Measurements from ENCODE around the gene ST7L.

Gene ST7L

DNA sequence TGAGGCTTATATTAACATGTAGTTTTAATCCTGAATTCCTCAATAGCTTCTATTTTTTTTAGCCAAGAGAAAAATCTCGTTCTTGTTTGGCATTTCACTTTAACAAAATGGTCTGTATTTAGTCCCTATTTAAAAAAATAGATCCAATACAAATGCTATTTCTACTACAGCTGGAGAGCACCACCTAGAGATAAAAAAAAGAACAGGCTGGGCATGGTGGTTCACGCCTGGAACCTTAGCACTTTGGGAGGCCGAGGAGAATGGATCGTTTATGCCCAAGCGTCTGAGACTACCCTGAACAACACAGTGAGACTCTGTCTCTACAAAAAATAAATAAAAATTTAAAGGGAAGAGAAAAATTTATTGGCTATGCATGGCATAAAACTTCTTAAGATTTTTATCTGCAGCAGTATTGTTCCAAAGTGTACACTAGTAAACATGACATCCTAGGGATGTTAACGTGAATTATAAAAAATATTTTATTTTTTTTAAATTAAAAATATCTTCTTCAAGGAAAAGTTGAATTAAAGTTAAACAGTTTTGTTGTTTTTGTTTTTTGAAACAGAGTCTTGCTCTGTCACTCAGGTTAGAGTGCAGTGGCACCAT, 4.4 kb downstream of the ST7L start:
- no peak for DNase-seq

DNA sequence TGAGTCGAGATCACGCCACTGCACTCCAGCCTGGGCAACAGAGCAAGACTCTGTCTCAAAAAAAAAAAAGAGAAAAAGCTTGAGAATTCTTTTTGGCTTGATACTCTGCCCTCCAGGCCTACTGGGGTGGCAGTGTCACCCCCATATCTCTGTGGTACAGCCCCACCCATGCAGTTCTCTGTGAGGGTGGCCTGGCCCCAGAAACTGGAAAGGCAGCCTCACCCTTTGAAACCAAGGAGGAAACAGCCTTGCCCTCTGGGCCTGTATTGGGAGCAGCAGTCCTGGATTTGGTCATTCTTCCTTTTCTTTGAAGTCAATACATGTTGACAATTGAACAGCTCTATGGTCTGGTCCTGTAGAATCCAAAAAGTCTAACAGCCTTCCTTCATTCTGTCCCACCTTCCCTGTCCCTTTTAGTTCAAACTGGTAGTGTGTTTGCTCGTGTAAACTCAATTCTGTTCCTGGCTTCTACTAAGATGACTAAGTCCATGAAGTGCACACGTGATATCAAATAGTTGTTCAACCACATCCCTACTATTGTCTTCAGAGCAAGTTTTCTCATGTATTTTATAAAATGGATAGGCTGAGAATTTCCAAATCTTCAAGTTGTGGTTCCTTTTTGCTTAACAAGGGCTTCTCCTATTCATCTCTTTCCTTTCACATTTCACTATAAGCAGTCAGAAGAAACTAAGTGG, 13.2 kb downstream of the ST7L start:
- no peak for DNase-seq

DNA sequence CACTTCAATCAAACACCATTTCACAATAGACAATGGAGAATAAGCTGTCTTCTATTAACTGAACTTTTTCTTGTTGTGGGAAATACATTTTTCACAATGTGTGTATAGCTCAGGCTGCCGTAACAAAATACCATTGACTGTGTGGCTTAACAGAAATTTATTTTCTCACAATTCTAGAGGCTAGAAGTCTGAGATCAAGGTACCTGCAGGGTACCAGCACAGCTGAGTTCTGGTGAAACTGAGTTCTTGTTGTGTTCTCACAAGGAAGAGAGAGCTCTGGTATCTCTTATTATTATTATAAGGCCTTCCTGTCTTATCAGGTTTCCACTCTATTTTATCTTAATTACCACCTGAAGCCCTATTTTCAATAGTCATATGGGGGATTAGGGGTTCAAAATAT, 15.4 kb downstream of the ST7L start:
- DNase-seq, result no peak

DNA sequence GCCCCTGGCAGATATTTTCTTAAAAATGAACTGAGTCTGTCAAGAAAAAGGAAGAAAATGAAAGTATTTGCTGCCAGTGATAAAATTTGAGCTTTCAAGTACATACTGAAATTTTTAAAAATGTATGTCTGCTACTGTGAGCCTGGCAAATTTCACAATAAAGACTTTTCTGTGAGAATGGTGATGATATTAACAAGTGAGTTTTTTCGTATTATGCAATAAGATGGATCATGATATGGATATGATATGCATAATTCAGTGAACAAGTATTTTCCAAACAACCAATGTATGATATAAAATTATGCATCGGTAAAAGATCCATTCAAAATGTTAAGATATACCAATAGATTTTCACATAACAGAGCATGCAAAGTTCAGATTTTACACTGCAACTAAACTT, 15.9 kb downstream of the ST7L start:
- DNase-seq, result no peak

DNA sequence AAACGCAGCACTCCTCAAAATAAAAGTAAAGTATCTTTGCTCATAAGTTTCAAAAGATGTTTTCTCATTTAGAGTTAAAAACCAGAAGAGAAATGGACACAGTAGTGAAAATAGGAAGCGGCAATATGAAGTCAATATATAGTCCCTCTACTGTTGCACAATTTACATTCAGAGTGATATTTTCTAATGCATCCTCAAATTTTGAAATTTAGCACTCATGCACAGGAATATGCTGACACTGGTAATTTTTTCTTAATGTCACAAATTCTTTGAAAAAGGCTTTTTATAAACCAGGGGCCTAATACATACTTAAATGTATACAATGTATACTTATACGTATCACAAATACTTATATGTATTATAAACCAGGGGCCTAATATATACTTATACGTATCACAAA, 19.5 kb downstream of the ST7L start:
- no peak for DNase-seq

DNA sequence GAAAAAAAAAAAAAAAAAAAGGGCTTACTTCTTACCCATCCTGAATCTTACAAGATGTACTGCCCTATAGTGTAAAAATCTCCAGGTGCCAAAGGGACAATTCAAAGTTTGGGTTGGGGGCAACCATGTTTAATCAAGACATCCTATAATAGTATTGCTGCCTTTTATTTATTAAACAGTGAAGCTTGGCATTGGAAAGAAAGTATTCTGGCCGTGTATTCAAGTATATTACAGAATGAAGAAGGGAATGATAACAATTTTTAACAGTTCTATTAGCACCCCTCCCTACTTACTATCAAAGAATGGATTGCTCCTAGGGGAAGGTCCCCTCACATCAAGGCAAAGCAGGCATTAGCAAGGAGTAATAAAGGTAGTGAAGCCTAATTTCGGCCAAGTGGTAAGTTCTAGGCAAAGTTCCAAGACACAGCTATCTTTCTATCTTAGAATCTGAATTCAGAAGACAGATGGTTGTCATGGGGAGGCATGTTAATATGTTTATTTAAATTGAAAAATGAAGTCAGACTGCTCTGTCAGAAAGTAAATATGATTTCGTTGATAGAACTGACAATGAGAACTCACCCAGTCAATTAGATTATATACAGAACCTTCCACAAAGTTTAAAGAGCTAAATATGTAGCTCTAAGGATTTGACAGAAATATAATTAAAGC, 24.6 kb downstream of the ST7L start:
- no peak for DNase-seq

DNA sequence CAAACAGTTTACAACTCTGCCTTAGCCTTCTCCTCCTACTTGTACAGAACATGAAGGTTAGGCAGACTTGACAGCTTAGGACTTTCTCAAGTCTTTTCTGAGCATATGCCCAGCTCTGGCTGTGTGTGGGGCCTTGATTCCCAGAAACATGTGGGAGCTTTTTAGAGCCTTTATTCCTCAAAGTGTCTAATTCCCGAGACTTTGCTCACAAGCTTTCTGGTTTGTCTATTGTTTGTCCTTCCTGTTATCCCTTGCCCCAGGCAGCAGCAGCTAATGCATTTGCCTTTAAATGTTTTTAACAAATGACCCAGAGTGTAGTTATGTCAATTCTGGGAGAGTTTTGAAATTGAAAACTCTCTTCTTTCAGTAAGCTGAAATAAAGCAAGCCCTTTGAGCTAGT, 29.2 kb downstream of the ST7L start:
- DNase-seq, result no peak

DNA sequence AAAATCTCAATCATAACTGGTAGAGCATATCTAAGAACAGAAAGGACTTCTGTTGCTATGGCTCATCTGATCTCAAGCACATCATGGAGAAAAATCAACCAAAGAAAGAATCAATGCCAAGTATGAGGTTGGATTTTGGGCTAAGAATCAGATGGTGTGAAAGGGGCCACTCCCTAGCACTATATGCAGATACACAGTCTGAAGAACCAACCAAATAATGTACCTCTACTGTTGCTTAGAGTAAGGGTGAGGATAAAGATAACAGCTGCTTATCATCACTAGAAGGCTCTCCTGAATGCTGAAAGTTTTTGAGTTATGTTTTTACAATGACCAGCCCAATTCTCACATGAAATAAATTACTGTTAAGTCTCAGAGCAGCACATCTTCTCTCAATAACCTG, 35.6 kb downstream of the ST7L start:
- DNase-seq, result no peak

DNA sequence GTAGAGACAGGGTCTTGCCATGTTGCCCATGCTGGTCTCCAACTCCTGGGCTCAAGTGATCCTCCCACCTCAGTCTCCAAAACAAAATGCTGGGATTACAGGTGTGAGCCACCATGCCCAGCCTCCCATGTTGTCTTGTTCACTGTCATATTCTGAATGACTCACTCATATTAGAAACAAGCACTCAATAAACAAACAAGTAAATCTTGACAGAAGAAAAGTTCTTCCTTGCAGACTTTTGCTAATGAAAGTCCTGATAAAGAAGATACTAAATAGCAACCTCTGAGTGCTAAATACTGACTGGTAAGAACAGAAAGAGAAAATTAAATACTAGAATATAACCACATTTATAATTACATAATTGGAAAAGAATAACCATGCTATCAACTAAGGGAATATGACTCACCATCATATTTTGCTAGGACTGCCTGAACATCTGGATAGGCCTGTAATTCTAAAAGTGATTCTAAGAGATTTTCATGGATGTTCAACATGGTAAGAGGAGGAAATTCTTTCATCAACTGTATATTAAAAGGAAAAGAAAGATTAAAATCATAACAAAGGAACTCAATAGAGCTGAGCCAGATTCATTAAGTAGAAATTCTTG, 37.3 kb downstream of the ST7L start:
- DNase-seq, result no peak

DNA sequence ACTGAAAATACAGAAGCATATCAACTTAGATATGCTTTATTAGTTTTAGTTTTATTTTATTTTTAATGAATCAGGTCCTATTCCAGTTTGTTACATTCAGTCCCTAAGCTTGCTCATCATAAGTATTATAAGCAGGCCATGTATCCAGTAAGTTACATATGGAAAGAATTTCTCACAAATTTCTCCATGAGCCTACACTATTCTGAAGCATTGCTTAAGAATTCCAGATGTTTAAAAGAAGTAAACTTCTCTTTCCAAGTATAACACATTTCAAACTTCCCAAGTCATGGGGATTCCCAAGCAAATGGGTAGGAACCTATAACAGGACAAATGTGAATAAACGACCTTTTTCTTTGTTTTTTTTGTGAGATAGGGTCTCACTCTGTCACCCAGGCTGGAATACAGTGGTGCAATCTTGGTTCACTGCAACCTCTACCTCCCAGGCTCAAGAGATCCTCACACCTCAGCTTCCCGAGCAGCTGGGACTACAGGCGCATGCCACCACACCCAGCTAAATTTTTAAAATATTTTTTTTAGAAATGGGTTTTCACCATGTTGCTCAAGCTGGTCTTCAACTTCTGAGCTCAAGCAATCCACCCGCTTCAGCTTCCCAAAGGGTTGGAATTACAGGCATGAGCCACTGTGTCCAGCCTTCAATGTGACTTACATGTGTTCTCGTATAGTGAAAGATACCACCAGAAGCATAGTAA, 39.0 kb downstream of the ST7L start:
- DNase-seq, result no peak

DNA sequence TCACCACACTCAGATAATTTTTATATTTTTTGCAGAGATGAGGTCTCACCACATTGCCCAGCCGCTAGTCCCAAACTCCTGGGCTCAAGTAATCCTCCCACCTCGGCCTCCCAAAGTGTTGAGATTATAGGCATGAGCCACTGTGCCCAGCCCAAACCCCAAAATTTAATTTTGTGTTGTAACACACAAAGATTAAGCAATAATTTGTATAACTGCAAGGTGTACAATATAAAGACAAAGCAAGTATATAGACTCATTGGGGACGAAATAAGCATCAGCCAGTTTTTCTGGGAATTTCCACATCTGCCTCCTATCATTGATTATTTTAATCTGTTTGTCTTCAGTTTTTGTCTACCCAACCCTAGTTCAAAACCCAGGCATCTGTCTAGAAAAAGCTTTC, 42.7 kb downstream of the ST7L start:
- DNase-seq, result no peak

DNA sequence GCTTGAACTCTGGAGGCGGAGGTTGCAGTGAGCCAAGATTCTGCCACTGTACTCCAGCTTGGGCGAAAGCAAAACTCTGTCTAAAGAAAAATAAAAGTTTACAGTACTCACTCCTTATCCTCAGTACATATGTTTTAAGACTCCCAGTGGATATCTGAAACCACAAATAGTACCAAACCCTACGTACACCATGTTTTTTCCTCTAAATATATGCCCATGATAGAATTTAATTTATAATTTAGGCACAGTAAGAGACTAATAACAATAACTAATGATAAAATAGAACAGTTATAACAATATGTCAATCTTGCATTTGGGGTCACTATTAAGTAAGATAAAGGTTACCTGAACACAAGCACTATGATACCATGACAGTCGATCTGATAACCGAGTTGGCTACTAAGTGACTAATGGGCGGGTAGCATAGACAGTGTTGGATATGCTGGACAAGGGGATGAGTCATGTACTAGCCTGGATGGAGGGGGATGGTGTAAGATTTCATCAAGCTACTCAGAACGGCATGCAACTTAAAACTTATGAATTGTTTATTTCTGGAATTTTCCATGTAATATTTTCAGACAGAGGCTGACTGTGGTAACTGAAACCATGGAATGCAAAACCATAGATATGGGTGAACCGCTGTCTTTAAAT, 43.7 kb downstream of the ST7L start:
- no peak for DNase-seq

DNA sequence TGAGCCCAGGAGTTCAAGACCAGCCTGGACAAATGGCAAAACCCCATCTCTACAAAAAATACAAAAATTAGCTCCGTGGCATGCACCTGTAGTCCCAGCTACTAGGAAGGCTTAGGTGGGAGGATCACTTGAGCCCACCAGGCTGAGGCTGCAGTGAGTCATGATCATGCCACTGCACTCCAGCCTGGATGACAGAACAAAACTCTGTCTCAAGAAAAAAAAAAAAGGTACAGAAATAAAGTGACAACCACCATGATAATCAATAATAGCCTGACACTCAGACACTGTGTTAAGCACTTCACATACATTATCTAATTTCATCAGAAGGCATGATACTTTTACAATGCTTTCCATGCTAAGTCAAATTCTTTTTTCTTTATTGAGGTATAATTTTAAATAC, 53.1 kb downstream of the ST7L start:
- no peak for DNase-seq

DNA sequence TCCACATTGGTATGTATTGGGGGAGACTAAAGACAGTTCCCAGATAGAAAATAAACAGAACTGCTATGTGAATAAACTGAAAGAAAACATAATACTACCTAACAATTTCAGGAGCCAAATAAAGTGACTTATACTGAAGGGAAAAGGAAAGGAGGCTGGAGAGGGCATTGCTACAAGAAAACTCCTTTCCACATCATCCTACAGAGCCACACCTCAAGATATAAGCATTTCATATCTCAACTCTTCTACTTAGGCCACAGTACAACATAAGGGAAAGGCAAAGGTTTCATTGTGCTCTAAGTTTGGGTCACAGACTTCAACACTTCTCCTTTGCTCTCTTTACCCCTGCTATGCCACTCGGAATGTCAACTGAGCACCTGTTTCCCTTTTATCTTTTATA, 54.9 kb downstream of the ST7L start:
- DNase-seq, result no peak

DNA sequence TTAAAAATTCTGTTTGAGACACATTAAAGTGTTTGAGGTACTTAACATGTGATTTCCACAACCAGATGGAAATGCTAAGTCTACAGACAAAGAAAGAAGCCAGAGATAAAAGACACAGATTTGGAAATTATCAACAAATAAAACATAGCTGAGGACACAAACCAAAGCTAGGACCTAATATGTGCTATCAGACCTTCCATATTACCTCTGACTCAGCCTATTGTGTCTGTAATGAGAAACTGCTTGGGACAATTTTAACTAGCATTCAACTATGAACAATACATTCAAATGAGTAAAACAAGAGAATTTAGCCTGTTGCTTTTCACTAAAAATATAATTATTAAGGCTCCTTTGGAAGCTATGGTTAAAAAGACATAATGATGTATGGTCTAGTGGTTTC, 55.6 kb downstream of the ST7L start:
- DNase-seq, result no peak

DNA sequence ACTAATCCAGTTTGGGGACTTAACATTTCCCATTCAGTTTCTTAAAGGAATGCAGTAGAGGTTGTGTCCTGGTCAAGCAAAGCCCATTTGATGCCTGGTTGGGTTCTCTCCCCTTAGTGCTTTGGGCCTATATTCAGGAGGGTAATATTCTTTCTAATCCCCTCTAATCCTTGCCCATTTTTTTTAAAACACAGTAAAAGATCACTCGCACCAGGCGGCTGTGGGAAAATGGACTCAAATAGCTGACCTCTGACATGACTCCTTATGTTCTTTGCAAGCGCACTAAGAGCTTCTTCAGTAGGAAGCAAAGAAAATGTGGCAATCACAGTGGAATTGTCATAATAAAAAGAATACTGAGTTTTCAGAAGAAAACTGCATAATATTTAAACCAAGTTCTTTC, 60.3 kb downstream of the ST7L start:
- no peak for DNase-seq

DNA sequence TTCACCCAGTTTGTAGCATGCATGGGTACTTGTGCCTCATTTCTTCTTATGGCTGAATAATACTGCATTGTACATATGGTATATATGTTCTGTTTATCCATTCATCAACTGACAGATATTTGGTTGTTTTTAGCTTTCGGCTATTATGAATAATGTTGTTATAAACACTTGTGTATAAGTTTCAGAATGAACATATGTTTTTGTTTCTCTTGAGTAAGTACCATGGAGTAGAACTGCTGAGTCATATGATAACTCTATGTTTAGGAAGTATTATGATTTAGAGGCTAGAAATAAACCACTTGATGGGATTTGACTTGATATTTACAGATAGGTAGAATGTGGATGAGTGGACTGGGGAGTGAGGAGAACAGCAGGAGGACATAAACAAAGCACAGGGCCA, 61.6 kb downstream of the ST7L start:
- DNase-seq, result no peak

DNA sequence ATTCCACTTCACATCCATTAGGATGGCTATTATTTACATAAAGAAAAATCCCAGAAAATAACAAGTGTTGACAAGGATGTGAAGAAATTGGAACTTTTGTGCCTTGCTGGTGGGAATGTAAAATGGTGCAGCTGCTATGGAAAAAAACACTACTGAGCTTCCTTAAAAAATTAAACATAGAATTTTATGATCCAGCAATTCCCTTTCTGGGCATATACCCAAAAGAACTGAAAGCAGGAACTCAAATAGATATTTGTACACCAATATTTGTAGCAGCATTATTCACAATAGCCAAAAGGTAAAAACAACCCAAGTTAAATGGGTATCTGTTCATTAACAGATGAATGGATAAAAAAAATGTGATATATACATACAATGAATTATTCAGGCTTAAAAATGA, 64.5 kb downstream of the ST7L start:
- no peak for DNase-seq

DNA sequence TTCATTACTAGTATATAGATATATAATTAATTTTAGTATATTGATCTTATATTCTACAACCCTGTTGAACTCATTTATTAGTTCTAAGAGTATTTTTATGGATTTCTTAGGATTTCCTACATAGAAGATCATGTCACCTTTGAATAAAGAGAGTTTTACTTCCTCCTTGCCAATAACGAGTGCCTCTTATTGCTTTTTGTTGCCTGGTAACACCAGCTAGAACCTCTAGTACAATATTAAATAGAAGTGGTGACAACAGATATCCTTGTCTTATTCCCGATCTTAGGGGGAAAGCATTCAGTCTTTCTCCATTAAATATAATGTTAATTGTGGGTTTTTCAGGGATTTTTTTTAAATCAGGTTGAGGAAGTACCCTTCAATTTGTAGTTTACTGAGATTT, 69.4 kb downstream of the ST7L start:
- DNase-seq, result no peak

DNA sequence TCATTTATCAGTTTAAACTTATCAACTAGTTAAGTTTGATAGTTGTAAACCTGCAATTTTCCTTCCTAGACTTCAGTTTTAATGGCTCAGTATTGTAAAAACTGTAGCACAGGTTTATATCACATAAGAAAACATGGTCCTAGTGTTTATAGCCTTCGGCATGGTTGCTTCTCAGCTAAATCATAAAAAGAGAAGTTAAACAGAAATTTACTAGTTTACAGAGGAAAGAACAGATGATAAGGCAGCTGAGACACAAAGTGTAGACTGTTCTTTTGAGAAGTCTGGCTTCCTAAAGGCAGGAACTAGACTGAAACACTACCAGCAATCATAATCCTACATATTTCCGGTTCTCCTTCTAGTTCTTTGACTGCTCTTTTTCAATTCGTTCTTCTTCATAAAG, 70.4 kb downstream of the ST7L start:
- no peak for DNase-seq

DNA sequence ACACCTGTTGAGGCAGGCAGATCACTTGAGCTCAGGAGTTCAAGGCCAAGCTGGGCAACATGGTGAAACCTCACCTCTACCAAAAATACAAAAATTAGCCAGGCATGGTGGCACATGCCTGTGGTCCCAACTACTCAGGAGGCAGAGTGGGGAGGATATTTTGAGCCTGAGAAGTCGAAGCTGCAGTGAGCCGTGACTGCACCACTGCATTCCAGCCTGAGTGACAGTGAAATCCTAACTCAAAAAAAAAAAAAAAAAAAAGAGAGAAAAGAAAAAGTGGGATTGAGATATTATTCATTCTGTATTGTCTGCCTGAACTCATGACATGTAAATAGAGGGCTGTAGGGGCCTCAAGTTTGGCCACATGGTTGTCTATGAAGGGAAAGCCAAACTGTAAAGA, 72.9 kb downstream of the ST7L start:
- no peak for DNase-seq

DNA sequence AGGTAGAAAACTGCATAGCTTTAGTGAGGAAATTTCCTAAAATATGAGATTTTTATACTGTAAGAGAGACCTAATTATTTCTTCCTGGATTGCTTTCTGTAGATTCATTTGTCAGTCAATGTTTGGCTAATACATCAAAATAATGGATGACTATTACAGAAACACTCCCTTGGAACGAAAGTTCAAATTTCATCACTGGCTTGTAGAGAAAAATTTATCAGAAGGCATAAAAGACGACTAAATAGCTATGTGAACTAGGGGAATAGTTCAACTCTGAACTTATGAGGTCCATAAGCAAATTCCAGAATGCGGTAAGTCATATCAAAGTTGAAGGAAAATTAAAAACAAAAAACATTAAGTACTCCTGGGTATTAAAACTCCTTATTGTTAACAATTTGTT, 74.2 kb downstream of the ST7L start:
- DNase-seq, result no peak
